HG03565 (cell line): Measurements from ENCODE around the gene HOXB3.
"Not testable (repeated sequence)": the region's sequence is repeated elsewhere in the genome, so short reads cannot be mapped to it uniquely, and the experiment has no call there.

Experiments
- ATAC-seq: cut with Tn5 transposase; IDR thresholded peaks from one replicate; pipeline ENCODE4 v1.9.1; 2021; ENCODE audit warnings: mild to moderate bottlenecking, moderate library complexity; ENCODE audit not compliant: unreplicated experiment

HOXB3 gene

DNA sequence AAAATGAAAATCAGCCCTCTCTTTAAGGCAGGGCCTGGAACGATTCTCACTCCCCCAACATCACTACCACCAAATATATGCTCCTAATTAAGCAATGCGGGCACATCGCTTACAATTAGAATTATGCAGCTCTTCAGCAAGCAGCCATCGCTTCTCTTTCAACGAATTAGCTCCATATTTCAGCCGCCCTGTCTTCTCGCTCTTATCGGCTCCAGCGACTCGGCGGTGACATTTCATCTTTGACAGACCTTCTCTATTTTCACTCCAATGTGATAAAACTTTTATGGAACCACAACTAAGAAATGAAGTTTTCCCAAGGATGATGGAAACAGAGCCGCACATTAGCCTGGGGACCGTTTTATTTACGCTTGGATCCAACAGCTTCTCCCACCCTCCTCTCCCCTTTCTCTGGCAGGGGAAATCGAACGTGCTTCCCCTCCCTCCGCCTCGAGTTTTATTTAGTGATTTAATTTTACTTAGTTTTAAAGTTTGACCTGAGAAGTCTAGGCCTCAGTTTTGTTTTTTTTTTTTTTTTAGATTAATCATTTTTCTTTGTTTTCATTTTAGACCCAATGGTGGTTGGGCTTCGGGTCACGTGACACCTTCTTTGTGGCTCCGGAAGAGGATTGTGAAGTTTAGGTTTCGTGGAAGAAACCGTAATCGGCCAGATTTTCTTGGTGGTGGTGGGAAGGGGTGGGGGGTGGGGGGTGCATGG, 42.1 kb downstream of the HOXB3 start:
- ATAC-seq, result no peak

DNA sequence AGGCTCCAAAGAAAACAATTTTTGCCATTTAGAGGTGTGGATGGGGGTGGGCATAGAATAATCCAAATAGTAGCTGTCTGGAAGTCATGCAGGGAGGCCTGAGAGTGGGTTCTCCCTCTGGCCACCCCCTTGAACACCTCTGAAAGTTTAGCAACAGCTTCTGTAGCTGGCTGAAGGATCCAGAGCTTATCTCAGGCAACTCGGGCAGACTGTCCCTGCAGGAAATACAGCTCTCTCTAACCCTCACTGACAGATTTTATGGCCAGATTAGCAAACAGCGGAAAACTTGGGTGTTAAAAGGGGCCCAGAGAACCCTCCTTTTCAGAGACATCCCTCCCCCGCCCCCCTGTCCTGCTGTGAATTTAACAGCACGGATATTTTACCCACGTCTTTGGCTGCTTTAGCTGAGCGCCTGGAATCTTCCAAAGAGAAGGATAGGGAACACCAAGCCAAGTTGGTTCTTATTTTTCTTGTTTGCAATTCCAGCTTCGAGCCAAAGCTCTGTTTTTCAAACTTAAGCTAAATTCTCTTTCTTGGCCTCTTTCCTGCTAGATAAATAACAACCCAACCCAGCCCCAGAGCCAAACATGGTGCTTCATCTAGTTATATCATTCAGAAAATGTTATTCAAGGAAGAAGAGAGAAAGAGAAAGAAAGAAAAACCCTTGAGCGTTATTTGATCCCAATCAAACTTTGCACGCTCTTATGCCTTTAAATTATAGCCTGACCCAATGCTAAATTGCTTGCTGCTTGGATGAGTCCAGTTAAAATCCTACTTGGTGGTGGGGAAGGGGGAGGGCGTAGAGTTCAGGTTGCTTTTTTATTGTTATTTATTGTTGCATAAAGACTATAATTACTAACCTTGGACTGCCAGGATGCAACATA, 42.9 kb downstream of the HOXB3 start:
- ATAC-seq, result no peak

DNA sequence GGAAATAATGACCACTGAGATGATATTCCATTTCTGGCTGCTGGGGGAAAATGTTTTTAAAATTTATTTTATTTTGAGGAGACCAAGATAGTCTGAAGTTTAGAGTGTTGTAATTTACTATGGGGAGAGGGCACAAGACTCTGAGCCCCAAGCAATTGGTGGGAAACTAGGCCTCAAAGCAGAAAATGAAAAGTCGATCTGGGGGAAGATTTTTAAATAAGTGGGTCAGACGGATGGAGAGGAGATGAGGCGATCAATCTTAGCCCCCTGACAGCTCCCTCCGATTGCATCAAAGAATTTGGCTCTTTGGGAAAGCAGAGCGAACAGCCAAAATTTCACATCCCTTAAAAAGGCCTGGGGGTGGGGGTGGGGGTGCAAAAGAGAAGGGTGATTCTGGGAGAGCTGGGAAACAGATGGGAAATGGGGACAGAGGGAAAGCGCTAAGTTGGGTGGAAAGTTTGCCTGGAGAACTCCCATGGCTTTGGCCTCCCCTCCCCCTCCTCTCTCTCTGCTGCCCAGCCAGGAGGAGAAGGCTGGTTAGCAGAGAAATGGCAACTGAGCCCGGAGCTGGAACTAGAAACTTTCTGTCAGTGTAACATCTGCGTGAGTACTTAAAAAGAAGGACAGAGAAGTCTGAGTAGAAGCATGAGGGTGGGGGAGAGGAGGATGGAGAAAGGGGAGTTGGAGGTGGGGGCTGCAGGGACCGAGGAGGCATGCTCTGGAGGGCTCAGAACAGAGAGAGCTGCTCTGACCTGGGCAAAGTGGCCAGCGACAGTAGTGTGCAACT, 43.7 kb downstream of the HOXB3 start:
- ATAC-seq, result no peak

- no peak for ATAC-seq
These were observed 44.5 kb downstream of the HOXB3 start for GRCh38 chr17:48545539-48545938.

GRCh38 chr17:48545022-48545375, 45.0 kb downstream of the HOXB3 start, which contains the start of gene HOXB2:
Gene HOXB2 (minus strand): TSS chr17:48545109. CDS start chr17:48544911, 198 bp downstream.
- no peak for ATAC-seq

DNA sequence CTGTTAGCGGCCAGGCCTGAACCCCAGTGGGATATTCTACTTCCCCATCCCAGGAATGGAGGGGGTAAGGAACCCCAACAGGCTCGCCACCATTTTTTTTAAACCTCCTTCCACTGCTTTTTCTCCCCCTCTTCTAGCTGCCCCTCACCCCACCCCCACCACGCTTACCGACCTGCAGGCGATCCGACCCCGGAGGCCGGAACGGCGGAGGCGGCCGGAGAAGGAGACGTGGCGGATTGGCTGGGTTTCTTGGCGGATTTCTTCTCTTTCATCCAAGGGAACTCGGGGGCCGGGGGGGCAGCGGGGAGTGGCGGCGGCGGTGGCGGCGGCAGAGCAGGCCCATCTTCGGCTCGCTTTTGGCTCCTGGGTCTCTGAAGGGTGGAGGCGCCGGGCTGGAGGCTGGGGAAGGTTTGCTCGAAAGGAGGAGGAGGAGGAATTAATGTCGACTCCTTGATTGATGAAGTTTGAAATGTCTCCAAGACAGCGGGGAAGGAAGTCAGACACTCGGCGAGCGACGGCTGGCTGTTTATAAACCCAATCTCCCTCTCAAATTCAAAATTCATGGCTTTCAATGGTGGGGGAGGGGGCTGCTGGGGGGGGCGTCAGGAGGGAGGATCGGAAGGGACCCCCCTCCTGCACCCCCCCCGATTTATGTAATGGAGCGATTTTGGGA, 45.6 kb downstream of the HOXB3 start:
- no peak for ATAC-seq

GRCh38 chr17:48543854-48544348, 46.1 kb downstream of the HOXB3 start:
- no peak for ATAC-seq

DNA sequence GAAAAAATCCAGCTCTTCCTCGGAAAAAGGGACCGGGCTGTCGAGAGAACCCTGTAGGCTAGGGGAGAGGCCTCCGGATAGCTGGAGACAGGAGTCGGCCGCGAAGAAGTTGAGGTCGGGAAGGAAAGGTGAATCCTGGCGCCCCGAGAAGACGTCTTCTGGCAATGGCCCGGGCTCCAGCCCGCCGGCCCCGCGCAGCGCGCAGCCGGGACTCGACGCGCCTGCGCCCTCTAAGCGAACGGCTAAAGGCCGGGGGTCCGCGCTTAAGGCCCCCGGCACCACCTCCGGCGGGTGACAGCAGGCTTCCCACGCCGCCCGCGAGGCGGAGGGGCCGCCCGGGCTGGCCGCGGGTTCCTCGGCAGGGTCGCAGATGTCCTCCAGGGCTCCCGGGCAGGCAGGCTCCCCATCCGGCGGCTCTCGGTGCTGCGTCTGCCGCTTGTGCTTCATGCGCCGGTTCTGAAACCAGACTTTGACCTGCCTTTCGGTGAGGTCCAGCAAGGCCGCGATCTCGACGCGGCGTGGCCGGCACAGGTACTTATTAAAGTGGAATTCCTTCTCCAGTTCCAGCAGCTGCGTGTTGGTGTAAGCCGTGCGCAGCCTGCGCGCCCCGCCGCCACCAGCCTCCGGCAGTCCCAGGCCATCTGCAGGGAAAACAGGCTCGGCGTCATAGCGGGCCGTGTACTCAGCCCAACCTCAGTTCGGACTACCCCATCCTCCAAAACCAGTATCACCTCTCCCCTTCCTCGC, 46.8 kb downstream of the HOXB3 start:
- no peak for ATAC-seq

- no peak for ATAC-seq
These were observed 47.3 kb downstream of the HOXB3 start for GRCh38 chr17:48542698-48543106.

GRCh38 chr17:48542114-48542656, 47.9 kb downstream of the HOXB3 start:
- no peak for ATAC-seq

- ATAC-seq, result no peak
These were observed 48.4 kb downstream of the HOXB3 start for GRCh38 chr17:48541577-48542113.

- no peak for ATAC-seq
These were observed 48.9 kb downstream of the HOXB3 start for GRCh38 chr17:48541036-48541576.

DNA sequence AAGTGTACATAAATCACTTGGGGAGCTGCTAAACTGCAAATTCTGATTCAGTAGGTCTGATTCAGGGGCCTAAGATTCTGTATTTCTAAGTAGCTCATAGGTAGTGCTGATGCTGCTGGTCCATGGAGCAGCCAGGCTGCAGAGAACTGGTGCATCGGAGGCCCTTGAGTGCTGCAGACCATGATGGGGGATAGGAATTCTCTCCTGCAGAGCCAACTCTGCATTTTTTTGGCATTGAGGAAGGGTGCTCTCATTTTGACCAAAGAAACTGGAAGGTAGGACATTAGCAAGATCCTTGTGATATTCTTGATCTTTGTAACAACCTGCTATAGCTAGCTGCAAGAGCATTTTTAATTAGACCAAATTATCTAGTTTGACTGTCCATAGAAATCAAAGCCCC, 49.8 kb downstream of the HOXB3 start:
- no peak for ATAC-seq

DNA sequence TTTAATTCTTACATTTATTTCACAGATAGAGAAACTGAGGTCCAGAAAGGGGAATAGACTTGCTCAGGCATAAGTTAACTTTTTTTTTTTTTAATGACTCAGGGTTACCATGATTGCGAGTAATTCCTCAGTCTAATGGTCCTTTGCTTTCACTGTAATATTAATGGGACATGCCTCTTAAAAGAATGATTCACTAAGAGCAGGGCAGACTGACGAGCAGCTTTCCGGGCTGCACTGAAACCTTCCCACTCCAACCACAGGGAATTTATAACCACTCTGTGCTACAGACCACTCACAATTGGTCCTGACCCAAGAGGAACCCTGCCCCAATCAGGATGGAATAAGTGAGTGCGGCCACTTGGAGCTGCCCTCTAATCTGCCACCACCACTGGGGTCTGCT, 50.9 kb downstream of the HOXB3 start:
- ATAC-seq, result no peak

DNA sequence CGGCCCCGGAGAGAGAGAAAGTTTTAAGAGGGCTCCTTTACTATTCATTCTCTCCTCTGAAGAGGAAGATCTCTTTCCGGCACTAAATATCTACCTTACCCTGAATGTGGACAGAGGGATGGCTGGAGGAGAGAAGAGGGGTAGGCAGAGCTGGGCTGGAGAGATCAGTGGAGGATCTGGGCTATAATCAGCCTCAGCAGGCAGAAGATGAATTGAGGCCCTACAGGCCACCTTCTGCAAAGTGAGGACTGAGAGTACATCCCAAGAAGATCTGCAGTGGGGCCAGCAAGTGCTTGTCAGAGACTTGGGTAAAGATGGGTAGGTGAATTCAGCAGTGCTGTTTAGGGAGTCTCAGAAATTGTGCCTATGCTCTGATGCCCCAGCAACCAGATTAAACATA, 52.7 kb downstream of the HOXB3 start:
- ATAC-seq, result no peak

- ATAC-seq, result not testable (repeated sequence)
These were observed 54.1 kb downstream of the HOXB3 start for GRCh38 chr17:48535793-48536559.

DNA sequence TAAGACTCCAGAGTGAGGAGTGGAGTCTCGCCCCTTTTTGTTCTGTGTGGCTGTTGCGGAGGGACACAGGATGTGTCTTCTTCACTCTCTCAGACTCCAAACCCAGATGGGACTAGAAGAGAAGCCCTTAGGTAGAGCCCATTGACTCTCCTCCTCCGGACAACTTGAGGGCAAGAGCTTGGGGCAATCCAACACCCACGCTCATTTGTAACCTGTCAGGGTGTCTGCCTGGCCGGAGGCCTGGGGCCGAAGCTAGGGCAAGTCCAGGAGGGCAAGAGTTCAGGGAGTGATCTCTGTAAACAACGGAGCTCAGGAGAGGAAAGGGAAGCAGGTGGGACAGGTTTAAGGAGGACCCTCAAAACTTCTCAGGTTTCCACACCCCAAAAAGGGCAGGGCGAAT, 57.8 kb downstream of the HOXB3 start:
- ATAC-seq, result no peak

DNA sequence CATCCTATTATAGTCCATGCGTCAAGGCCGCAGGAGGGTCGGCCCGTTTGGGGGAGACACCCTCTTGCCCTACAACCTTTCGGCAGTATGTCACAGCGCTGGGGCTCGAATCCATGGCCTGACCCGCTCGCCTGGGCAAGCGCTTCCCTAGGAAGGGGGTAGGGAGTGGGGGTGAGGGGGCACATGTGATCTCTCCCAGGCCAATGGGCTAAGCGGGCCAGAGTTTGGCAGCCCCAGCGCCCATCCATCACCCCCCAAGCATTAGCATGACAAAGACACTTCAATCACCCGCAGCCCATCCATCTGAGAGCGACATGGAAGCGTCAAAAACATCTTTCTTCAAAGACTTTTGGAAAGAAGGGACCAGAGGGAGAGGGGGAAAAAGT, 59.2 kb downstream of the HOXB3 start, which contains the start of gene HOXB1:
HOXB1 (minus strand) TSS at position 125 of the 386 bp plus-strand sequence; CDS start at position 18, 107 bp downstream.
- ATAC-seq, result no peak
